HepG2 (cell line): ENCODE data around the gene GABRR3. TPM values are rescaled to one million over a fixed set of nuclear protein-coding genes. Genes with fewer than 3 reads are reported as not detected.

Source experiments
- ATAC-seq: fragments of 200-7000 bp; cut with Tn5 transposase; 3 replicates; pipeline ENCODE4 v1.9.1; 2020; ENCODE audit warnings: mild to moderate bottlenecking, moderate library complexity
- BruUV-seq: library from RNA; stranded (reverse); fragments of 400-500 nt; replicated peaks from 2 replicates; lab custom pipeline; 2021; lab: Mats Ljungman, UMichigan
- CTCF ChIA-PET: fragments of 300-600 bp; formaldehyde crosslinking; extraction: SDS; loops from one replicate; lab custom pipeline; 2021; ENCODE audit warnings: low total read pairs, inconsistent platforms, low intra/inter-chr PET ratio; lab: Yijun Ruan, JAX
- POLR2A ChIA-PET: fragments of 350-600 bp; sonication (Branson Sonifier 250); formaldehyde crosslinking; loops from one replicate; lab custom pipeline; 2020; ENCODE audit warnings: antibody characterized with exemption, inconsistent platforms; lab: Yijun Ruan, JAX
- DNase-seq: peaks from one replicate; pipeline ENCODE4 v3.0.0-alpha.2; 2015; ENCODE audit warnings: low spot score
- FAIRE-seq: peaks from 3 replicates; lab custom pipeline; 2011; peaks lifted over from hg19 to GRCh38; lab: Jason Lieb, UNC
- H2AFZ ChIP-seq: one replicate; pipeline ENCODE4 v1.6.1; 2011; ENCODE audit warnings: low read length, inconsistent platforms
- H3K27ac ChIP-seq: fragments of 300-600 bp; 3 replicates; pipeline ENCODE4 v1.8.0; 2011; ENCODE audit warnings: mixed run types, mild to moderate bottlenecking, mixed read lengths, low read length, inconsistent platforms; ENCODE audit not compliant: insufficient read depth; ENCODE audit errors: extremely low read length
- H3K27me3 ChIP-seq, 2 experiments: fragments of 200-600 bp in 1 of 2; 2 replicates in 1 of 2; 3 replicates in 1 of 2; pipeline versions ENCODE4 v1.6.0 to v1.8.0; 2011; ENCODE audit warnings: low read length in 2 of 2, mild to moderate bottlenecking in 2 of 2, moderate library complexity in 2 of 2, inconsistent platforms in 1 of 2; ENCODE audit not compliant: insufficient read depth in 2 of 2, control insufficient read depth in 1 of 2
- H3K36me3 ChIP-seq, 2 experiments: fragments of 200-600 bp in 1 of 2; replicated peaks in 1 of 2; 2 replicates in 1 of 2; 3 replicates in 1 of 2; pipeline versions ENCODE4 v1.5.1 to v1.8.0; 2011; ENCODE audit warnings: low read length in 2 of 2, inconsistent platforms in 1 of 2; ENCODE audit not compliant: insufficient read depth in 2 of 2, control insufficient read depth in 1 of 2
- H3K4me1 ChIP-seq: 2 replicates; pipeline ENCODE4 v1.5.1; 2012; ENCODE audit warnings: low read length, inconsistent platforms; ENCODE audit not compliant: insufficient read depth
- H3K4me2 ChIP-seq: 2 replicates; pipeline ENCODE4 v1.6.0; 2011; ENCODE audit warnings: low read depth, low read length, inconsistent platforms
- H3K4me3 ChIP-seq, 3 experiments: fragments of 200-600 bp in 1 of 3; sonication (generic), shearing (Covaris generic) in 1 of 3; replicated peaks in 1 of 3; 2 replicates each; pipeline ENCODE4 v1.5.1; 2011 to 2016; ENCODE audit warnings: low read length in 3 of 3, inconsistent platforms in 2 of 3, low read depth in 2 of 3, mild to moderate bottlenecking in 2 of 3, control low read depth in 1 of 3, mixed read lengths in 1 of 3; ENCODE audit not compliant: insufficient read depth in 1 of 3
- H3K79me2 ChIP-seq: one replicate; pipeline ENCODE4 v1.6.1; 2011; ENCODE audit warnings: low read length, inconsistent platforms; ENCODE audit not compliant: insufficient read depth
- H3K9ac ChIP-seq: 2 replicates; pipeline ENCODE4 v1.6.0; 2011; ENCODE audit warnings: mild to moderate bottlenecking, low read depth, low read length, inconsistent platforms; ENCODE audit not compliant: insufficient read depth
- H3K9me3 ChIP-seq: 2 replicates; pipeline ENCODE4 v1.5.1; 2012; ENCODE audit warnings: mild to moderate bottlenecking, low read length
- H4K20me1 ChIP-seq: 2 replicates; pipeline ENCODE4 v1.6.0; 2011; ENCODE audit warnings: inconsistent platforms, mild to moderate bottlenecking, low read length, moderate library complexity; ENCODE audit not compliant: insufficient read depth
- PCBP2 ChIP-seq: fragments of 200-400 bp; formaldehyde crosslinking; optimal IDR thresholded peaks from 2 replicates; pipeline ENCODE3; 2018; ENCODE audit warnings: low read length, low read depth; ENCODE audit not compliant: poor library complexity, severe bottlenecking
- RAD21 ChIP-seq: fragments of 450-650 bp; formaldehyde crosslinking; IDR thresholded peaks from 2 replicates; pipeline ENCODE4 v1.5.0; 2020; ENCODE audit warnings: mild to moderate bottlenecking
- RORA ChIP-seq: sonication (generic); formaldehyde crosslinking; IDR thresholded peaks from 2 replicates; pipeline ENCODE4 v1.5.0; 2020; ENCODE audit warnings: mild to moderate bottlenecking, missing genetic modification reagents, moderate library complexity
- ZNF205 ChIP-seq: IDR thresholded peaks from 2 replicates; pipeline ENCODE4 v1.6.1; 2018; ENCODE audit warnings: missing biosample characterization, missing genetic modification reagents
- ZNF501 ChIP-seq: sonication (generic); formaldehyde crosslinking; IDR thresholded peaks from 2 replicates; pipeline ENCODE4 v1.5.1; 2020; ENCODE audit warnings: mild to moderate bottlenecking, moderate library complexity, missing genetic modification reagents
- ZNF703 ChIP-seq: sonication (generic); formaldehyde crosslinking; IDR thresholded peaks from 2 replicates; pipeline ENCODE4 v1.5.1; 2020; ENCODE audit warnings: missing genetic modification reagents, mild to moderate bottlenecking, moderate library complexity, borderline replicate concordance
- ZNF841 ChIP-seq: sonication (generic); formaldehyde crosslinking; IDR thresholded peaks from 2 replicates; pipeline ENCODE4 v1.8.1; 2023; ENCODE audit warnings: missing genetic modification reagents, borderline replicate concordance
- ZNF878 ChIP-seq: sonication (generic); formaldehyde crosslinking; IDR thresholded peaks from 2 replicates; pipeline ENCODE4 v1.8.1; 2023; ENCODE audit warnings: mild to moderate bottlenecking, missing genetic modification reagents, moderate library complexity
- WGBS: methylation state at CpG from one replicate; pipeline ENCODE4 v1.1.6; 2017; ENCODE audit warnings: low lambda C conversion rate; 5-methylcytosine and 5-hydroxymethylcytosine counted together
- in situ Hi-C: cut with HindIII; loops from 2 replicates; pipeline ENCODE4 v1.10.0; 2017; ENCODE audit warnings: low pct_unique_long_range_greater_than_20kb; ENCODE audit not compliant: extremely low pct_ligation_motif_present
- intact Hi-C: fragments of 100-400 bp; cut with micrococcal nuclease; formaldehyde crosslinking; loops from one replicate; pipeline ENCODE4 v1.10.0; 2022; ENCODE audit not compliant: unreplicated experiment
- polyA plus RNA-seq, 8 experiments: library from polyadenylated mRNA; depleted of rRNA in 3 of 8; stranded (reverse) in 7 of 8; unstranded in 1 of 8; fragments of >200 nt; fragmentation: Illumina TruSeq in 4 of 8; extraction: Trizol in 4 of 8; gene quantifications; 2 replicates each; pipeline versions ENCODE4 v1.2.1 to v1.2.3, GENCODE V29; 2011 to 2016; ENCODE audit warnings: low read depth in 4 of 8, missing spikeins in 1 of 8, mixed read lengths in 1 of 8; ENCODE audit not compliant: insufficient read depth in 1 of 8
- total RNA-seq, 5 experiments: library from RNA; depleted of rRNA; stranded (reverse); fragments of >200 nt; fragmentation: Illumina TruSeq; extraction: Trizol; gene quantifications; 2 replicates each; pipeline ENCODE4 v1.2.3, GENCODE V29; 2016; ENCODE audit warnings: low read depth in 1 of 5
- TF ChIP-seq, protein P1 (sequence below): sonication (generic); formaldehyde crosslinking; IDR thresholded peaks from 2 replicates; pipeline ENCODE4 v1.4.0; 2020; ENCODE audit warnings: missing genetic modification reagents

GABRR3 gene
- total and polyA plus RNA-seq, 2 of the 13 experiments (the other 11 are each of a cell fraction or from before 2014, with no cell fraction given) = 0.42 to 0.83 TPM

DNA sequence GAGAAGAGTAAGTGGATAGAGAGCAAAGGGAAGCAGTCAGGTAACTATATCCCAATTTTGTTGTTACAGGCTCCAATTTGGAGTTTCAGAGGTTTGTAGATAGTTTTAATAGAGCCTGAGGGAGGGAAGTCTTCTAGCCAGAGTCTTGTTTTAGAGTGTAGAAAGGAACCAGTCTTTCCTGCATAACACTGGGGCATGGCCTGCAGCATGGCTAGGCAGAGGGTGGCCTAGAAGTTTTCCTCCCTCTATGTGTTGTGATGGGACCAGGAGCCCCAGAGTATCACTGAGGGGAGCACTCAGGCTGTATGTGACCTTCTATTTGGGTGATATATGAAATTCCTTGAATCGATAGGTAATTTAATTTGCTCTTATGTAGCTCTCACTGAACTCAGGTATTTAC lies 22.5 kb upstream of the GABRR3 start:
- H3K4me3 ChIP-seq = no peak overlapping the region
- 0% methylated on average over 1 of the region's 1 CpG for WGBS
- no peak for FAIRE-seq
- intact Hi-C loops = no loop called here
- no peaks in the 10 kb centered on the region for H3K36me3 ChIP-seq
- DNase-seq = no peak
- no peak overlapping the region for H3K27ac ChIP-seq
- in situ Hi-C loops = no loop called here
- CTCF ChIA-PET = no interaction called here
- H3K27me3 ChIP-seq = no peaks in the 10 kb centered on the region
- no peaks in the 10 kb centered on the region for H3K9me3 ChIP-seq
- POLR2A ChIA-PET = no interaction called here
- no TSS peak for BruUV-seq
- H4K20me1 ChIP-seq = no peaks in the 10 kb centered on the region
- ATAC-seq = no peak
- no peak overlapping the region for H3K9ac ChIP-seq
- TF ChIP-seq ZNF501 = no peak
- no peak for TF ChIP-seq ZNF878 (CRISPR knock-in tag)
- no peak for TF ChIP-seq RAD21 (CRISPR knock-in tag)
- TF ChIP-seq ZNF841 (CRISPR knock-in tag) = no peak
- TF ChIP-seq ZNF205 (CRISPR knock-in tag) = no peak
- no peak for TF ChIP-seq PCBP2
- no peak for TF ChIP-seq RORA
- TF ChIP-seq, protein P1, sequence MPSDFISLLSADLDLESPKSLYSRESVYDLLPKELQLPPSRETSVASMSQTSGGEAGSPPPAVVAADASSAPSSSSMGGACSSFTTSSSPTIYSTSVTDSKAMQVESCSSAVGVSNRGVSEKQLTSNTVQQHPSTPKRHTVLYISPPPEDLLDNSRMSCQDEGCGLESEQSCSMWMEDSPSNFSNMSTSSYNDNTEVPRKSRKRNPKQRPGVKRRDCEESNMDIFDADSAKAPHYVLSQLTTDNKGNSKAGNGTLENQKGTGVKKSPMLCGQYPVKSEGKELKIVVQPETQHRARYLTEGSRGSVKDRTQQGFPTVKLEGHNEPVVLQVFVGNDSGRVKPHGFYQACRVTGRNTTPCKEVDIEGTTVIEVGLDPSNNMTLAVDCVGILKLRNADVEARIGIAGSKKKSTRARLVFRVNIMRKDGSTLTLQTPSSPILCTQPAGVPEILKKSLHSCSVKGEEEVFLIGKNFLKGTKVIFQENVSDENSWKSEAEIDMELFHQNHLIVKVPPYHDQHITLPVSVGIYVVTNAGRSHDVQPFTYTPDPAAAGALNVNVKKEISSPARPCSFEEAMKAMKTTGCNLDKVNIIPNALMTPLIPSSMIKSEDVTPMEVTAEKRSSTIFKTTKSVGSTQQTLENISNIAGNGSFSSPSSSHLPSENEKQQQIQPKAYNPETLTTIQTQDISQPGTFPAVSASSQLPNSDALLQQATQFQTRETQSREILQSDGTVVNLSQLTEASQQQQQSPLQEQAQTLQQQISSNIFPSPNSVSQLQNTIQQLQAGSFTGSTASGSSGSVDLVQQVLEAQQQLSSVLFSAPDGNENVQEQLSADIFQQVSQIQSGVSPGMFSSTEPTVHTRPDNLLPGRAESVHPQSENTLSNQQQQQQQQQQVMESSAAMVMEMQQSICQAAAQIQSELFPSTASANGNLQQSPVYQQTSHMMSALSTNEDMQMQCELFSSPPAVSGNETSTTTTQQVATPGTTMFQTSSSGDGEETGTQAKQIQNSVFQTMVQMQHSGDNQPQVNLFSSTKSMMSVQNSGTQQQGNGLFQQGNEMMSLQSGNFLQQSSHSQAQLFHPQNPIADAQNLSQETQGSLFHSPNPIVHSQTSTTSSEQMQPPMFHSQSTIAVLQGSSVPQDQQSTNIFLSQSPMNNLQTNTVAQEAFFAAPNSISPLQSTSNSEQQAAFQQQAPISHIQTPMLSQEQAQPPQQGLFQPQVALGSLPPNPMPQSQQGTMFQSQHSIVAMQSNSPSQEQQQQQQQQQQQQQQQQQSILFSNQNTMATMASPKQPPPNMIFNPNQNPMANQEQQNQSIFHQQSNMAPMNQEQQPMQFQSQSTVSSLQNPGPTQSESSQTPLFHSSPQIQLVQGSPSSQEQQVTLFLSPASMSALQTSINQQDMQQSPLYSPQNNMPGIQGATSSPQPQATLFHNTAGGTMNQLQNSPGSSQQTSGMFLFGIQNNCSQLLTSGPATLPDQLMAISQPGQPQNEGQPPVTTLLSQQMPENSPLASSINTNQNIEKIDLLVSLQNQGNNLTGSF (CRISPR knock-in tag) = no peak
- TF ChIP-seq ZNF703 (CRISPR knock-in tag) = no peak
- H2AFZ ChIP-seq = no peak overlapping the region
- no peak overlapping the region for H3K4me2 ChIP-seq
- no peaks in the 10 kb centered on the region for H3K4me1 ChIP-seq
- no peaks in the 10 kb centered on the region for H3K79me2 ChIP-seq
